Brain pericyte (primary cell): ENCODE measurements around the gene UPK3BL1.
"Not testable (repeated sequence)": the region's sequence is repeated elsewhere in the genome, so short reads cannot be mapped to it uniquely, and the experiment has no call there.

ENCODE experiments used
- DNase-seq: peaks from one replicate; pipeline ENCODE4 v3.0.0-alpha.2; 2012; ENCODE audit warnings: low read depth, low spot score

UPK3BL1 gene, protein sequence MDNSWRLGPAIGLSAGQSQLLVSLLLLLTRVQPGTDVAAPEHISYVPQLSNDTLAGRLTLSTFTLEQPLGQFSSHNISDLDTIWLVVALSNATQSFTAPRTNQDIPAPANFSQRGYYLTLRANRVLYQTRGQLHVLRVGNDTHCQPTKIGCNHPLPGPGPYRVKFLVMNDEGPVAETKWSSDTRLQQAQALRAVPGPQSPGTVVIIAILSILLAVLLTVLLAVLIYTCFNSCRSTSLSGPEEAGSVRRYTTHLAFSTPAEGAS

DNA sequence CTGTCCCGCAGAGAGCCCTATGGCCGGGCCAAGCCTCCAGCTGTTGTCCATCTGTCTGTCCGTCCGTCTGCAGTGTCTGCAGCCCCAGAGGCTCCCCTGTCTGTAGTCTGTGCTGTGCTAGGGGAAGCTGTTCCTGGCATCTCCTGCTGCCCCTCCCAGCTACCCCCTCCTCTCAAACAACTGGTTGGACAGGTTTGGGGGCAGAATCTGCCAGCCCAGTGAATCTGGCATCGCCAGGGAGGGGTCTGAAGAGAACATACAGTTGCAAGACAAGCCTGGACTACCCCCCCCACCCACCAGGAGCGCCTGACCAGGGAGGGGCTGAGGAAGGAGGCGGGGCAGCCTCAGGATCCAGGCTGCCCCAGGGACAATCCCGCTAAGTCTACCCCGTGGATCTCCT is at the start of gene UPK3BL1:
Gene UPK3BL1, minus strand, starts transcription at position 101 of the 400 bp plus-strand sequence. Its CDS starts 50 bp downstream, at position 51.
- not testable (repeated sequence) for DNase-seq

DNA sequence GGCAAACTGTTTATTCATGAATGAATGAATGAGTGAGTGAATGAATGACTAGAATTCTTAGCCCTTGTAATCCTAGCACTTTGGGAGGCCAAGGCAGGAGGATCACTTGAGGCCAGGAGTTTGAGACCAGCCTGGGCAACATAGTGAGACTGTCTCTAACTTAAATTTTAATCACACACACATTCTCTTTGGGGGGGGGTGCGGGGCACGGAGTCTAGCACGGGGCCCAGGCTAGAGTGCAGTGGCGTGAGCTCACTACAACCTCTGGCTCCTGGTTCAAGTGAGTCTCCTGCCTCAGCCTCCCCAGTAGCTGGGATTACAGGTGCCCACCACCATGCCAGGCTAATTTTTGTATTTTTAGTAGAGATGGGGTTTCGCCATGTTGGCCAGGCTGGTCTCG is 48.0 kb upstream of the UPK3BL1 start:
- DNase-seq = not testable (repeated sequence)

DNA sequence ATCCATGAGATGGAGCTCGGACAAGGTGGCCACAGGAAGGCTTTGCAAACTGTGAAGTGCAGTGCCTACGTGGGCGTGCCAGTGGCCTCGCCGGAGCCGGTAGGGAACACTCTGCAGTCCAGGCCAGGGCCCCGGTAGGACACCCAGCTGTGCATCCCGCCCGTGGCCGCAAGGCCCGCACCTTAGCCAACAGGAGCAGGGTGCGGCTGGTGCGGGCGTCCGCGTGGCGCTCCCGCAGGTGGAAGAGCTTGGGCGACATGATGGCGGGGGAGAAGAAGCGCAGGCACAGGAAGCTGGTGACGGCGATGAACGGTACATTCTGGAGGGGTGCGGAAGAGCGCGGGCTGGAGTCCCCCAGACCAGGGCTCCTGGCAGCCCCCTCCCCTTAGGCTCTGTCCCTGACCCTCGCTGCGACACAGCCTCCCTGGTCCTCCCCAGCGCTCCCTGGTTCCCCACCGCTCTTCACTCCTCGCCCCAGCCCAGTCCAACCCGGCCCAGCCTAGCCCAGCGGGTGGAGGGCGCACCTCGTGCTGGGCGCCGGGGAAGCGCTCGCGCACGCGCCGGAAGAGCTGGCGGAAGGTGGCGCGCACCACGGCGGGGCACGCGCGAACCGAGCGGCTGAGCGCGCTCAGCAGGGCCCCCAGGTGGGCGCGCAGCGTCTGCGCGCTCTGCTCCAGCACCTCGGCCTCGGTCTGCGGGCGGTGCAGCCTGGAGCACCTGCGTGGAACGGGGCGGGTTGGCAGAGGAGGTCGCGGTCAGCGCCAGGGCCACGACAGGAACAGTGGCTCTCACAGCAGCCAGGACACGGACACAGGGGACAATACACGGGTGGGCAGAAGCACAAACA is 47.1 kb upstream of the UPK3BL1 start:
- not testable (repeated sequence) for DNase-seq

- not testable (repeated sequence) for DNase-seq
Measured at GRCh38 chr7:102688299-102689036, 45.9 kb upstream of the UPK3BL1 start.

DNA sequence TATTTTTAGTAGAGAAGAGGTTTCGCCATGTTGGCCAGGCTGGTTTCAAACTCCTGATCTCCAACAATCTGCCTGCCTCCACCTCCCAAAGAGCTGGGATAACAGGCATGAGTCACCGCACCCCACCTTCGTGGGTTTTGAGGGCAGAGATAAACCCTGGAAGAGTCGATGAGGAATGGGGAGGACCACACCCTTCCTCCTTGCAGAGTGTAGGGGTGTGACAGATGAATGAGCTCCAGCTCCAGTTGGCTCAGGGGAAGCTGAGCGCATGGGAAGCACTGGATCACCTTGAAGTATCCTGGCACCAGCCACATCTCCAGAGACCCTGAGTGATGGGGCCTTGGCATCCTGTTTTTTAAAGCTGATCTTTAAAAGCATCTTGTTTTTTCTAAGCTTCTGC is 40.0 kb upstream of the UPK3BL1 start:
- not testable (repeated sequence) for DNase-seq

DNA sequence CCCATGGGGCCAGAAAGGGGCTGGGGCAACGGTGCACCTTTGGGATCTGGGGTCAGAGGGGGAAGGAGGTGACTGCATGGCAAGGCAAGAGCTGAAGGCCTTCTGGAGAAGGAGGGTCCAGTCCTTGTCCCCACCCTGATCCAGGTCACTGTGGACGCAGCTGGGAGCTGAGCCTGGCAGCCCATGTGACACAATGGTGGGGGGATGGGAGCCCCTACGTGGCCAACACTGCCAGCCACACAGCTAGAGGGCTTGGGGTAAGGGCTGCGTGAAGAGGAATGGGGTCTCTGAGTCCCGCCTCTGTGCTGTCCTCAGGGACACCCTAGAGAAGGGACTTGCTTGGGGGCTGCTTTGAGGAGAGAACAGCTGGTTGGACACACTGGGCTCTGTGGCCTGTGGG is 38.2 kb upstream of the UPK3BL1 start:
- not testable (repeated sequence) for DNase-seq

- DNase-seq = not testable (repeated sequence)
Measured at GRCh38 chr7:102675545-102675944, 33.0 kb upstream of the UPK3BL1 start.

GRCh38 chr7:102673447-102674067 is 31.0 kb upstream of the UPK3BL1 start:
- DNase-seq = not testable (repeated sequence)

DNA sequence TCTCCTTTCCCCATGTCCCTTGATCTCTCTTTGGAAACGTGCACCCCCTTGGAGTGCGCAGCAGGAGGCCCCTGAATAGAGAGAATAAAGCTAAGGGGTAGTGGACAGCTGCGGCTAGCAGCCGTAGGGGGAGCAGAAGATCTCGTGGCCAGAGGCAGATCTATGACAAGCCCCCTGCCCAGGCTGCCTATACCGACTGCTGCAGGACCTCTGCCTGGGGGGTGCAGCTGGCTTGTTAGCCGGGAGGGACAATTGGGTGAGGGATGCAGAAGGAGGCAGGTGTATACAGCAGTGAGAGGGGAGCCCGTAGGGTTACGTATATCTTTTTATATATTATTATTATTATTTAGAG is 29.3 kb upstream of the UPK3BL1 start:
- not testable (repeated sequence) for DNase-seq

DNA sequence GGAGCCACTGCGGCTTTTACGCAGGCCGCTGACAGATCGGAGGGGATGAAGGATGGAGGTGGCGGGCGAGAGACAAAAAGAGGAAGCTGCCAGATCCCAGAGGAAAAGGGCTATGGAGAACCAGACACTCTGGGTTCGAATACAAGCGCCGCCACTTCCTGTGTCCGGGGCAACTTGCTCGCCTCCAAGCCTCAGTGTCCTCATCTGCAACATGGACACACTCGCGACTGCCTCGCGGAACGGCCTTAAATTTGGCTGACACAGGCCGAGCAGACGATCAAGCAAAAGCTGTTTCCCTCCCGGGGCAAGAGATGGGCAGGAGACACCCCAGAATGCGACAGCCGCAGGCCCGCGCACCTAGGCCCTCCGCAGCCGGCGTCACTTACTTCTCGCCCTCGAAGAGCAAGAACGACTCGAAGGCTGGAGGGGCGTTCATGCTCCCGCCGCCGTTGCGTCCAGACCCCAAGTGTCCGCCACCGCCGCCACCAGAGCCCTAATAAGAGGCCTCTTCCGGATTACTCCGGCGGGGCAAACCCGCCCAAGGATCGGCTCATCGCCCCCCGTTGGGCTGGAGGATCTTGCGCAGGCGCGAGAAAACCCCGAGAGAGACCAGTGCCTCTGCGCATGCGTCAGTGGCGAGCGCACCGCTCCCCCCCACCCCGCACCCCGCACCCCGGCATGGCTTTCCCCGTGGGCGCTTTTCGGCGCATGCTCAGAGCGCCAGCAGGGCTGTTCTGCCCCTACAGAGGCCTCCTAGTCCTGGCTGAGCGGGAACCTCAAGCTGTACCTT is 28.8 kb upstream of the UPK3BL1 start, which contains the start of gene POLR2J2:
Gene POLR2J2, minus strand, starts transcription at position 498 of the 790 bp plus-strand sequence. Its CDS starts 62 bp downstream, at position 436.
- DNase-seq = not testable (repeated sequence)

GRCh38 chr7:102667523-102667922 is 24.9 kb upstream of the UPK3BL1 start:
- not testable (repeated sequence) for DNase-seq

- not testable (repeated sequence) for DNase-seq
Measured at GRCh38 chr7:102666850-102667249, 24.3 kb upstream of the UPK3BL1 start.

GRCh38 chr7:102664765-102665164 is 22.2 kb upstream of the UPK3BL1 start:
- DNase-seq = not testable (repeated sequence)

DNA sequence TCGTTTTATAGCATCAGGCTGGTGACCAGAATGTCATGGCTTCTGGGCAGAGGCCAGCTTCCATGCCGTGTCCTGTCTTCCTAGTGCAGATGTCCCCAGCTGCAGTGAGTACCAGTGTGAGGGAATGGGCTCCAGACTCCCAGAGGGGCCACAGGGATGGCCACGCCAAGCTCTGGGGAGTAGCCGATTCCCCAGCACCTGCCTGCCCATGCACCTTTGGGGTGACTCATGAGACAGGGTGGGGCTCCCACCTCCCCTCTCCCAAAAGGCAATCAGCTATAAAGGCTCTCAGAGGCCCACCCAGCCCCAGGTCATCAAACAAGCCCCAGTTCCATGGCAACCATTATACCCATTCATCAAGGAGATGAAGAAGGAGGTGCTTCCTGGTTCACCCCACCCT is 7.3 kb upstream of the UPK3BL1 start, which contains the start of gene SPDYE2B:
Gene SPDYE2B, plus strand, starts transcription at position 396 of the 400 bp plus-strand sequence. CDS start 2,030 bp downstream, outside the sequence.
- DNase-seq = not testable (repeated sequence)

DNA sequence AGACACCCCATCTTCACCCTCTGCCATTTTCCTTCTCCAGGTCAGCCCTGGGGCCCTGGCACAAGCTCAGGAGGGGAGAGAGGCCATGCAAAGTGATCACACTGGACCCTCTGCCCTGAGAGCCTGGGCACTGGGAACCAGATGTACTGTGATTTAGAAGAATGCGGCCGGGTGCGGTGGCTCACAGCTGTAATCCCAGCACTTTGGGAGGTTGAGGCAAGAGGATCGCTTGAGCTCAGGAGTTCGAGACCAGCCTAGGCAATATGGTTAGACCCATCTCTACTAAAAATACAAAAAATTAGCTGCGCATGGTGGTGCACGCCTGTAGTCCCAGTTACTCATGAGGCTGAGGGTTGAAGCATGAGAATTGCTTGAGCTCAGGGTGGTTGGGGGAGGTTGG is 5.2 kb upstream of the UPK3BL1 start:
- DNase-seq = not testable (repeated sequence)

GRCh38 chr7:102643404-102643803 is 813 bp upstream of the UPK3BL1 start:
- not testable (repeated sequence) for DNase-seq

DNA sequence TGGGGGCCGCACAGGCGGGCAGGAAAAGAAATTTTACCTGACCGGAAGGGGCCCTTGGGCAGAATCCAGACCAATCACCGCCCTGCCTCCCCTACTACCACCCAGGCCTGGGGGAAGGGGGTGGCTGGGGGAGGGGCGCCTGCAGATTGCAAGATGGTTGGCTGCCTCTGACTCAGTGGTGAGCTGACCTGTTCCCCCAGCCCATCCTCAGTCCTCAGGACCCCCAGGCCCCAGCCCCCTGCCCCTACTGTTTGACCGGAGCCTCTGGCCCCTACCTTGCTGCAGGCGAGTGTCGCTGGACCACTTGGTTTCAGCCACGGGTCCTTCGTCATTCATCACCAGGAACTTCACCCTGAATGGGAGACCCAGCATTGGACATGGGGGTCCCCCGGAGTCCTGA is 3.7 kb downstream of the UPK3BL1 start:
- not testable (repeated sequence) for DNase-seq

- not testable (repeated sequence) for DNase-seq
Measured at GRCh38 chr7:102636956-102637355, 5.6 kb downstream of the UPK3BL1 start.

- DNase-seq = not testable (repeated sequence)
Measured at GRCh38 chr7:102635354-102635753, 7.2 kb downstream of the UPK3BL1 start.

DNA sequence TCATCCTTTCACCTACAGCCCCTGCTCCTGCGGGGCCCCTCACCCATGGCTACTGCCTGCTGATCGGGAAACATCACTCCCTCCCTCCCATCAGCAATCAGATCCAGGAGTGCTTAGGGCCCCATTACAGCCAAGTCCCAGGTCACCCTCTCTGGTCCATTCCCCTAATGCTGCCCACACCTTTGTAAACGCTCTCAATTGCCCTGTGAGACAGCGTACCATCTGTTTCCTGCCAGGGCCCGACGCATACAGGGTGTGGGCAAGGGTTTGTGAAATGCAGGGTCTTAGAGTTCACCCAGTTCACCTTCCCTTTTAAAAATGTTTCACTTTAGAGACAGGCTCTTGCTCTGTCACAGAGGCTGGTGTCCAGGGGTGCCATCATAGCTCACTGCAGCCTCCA is 8.3 kb downstream of the UPK3BL1 start:
- DNase-seq = not testable (repeated sequence)
